Ovary (tissue), 3 donors: ENCODE results near the gene TGFB2.

Experiments
- CTCF ChIP-seq, 3 donors: fragments of 450-650 bp in 2 of 3; fragments of 200-600 bp in 1 of 3; IDR thresholded peaks; one replicate each; pipeline versions ENCODE4 v1.5.1 to v1.8.0; 2016 to 2022; ENCODE audit warnings: antibody characterized with exemption in 3 of 3, mild to moderate bottlenecking in 1 of 3
- EP300 ChIP-seq: sonication (generic); formaldehyde crosslinking; IDR thresholded peaks from one replicate; pipeline ENCODE4 v1.6.1; 2017; ENCODE audit warnings: antibody characterized with exemption
- donor health status: DM: no; HTN: no; CAD: no.

GRCh38 chr1:218408135-218408534, 63.0 kb downstream of the TGFB2 start:
- no peak for TF ChIP-seq CTCF (IDR thresholded peaks at IDR 0.05)
- TF ChIP-seq EP300 = no peak
